MCF 10A (cell line): ENCODE data around the gene PHF21A. TPM values are rescaled to one million over a fixed set of nuclear protein-coding genes. Genes with fewer than 3 reads are reported as not detected.

Experiments used
- BruUV-seq: library from RNA; stranded (reverse); fragments of 400-500 nt; replicated peaks from 2 replicates; lab custom pipeline; 2021; lab: Mats Ljungman, UMichigan
- CTCF ChIA-PET: fragments of 300-600 bp; sonication (Branson Sonifier 250); formaldehyde crosslinking; extraction: SDS; loops from one replicate; lab custom pipeline; 2021; ENCODE audit warnings: antibody characterized with exemption, inconsistent platforms; lab: Yijun Ruan, JAX
- POLR2A ChIA-PET: fragments of 300-600, 350-650 bp; sonication (Branson Sonifier 250); formaldehyde crosslinking; extraction: SDS; loops from one replicate; lab custom pipeline; 2020; ENCODE audit warnings: antibody characterized with exemption, inconsistent platforms; lab: Yijun Ruan, JAX
- DNase-seq: peaks from one replicate; pipeline ENCODE4 v3.0.0-alpha.2; 2018; ENCODE audit not compliant: unreplicated experiment
- H3K27ac Mint-ChIP-seq: one replicate; pipeline ENCODE4 v1.8.0; 2022; ENCODE audit warnings: mild to moderate bottlenecking, low read depth, mixed read lengths; ENCODE audit not compliant: unreplicated experiment
- H3K27me3 Mint-ChIP-seq: one replicate; pipeline ENCODE4 v1.8.0; 2022; ENCODE audit warnings: mixed read lengths; ENCODE audit not compliant: insufficient read depth, unreplicated experiment
- H3K36me3 Mint-ChIP-seq: one replicate; pipeline ENCODE4 v1.8.0; 2022; ENCODE audit warnings: mild to moderate bottlenecking, moderate library complexity, mixed read lengths; ENCODE audit not compliant: insufficient read depth, unreplicated experiment
- H3K4me1 Mint-ChIP-seq: one replicate; pipeline ENCODE4 v1.8.0; 2022; ENCODE audit warnings: mixed read lengths; ENCODE audit not compliant: insufficient read depth, unreplicated experiment
- H3K4me3 Mint-ChIP-seq: one replicate; pipeline ENCODE4 v1.8.0; 2022; ENCODE audit warnings: mild to moderate bottlenecking, moderate library complexity, mixed read lengths; ENCODE audit not compliant: unreplicated experiment
- H3K9me3 Mint-ChIP-seq: one replicate; pipeline ENCODE4 v1.8.0; 2022; ENCODE audit warnings: mixed read lengths; ENCODE audit not compliant: unreplicated experiment
- CTCF ChIP-seq: fragments of 200-600 bp; IDR thresholded peaks from one replicate; pipeline ENCODE4 v1.8.0; 2022; ENCODE audit warnings: antibody characterized with exemption, mild to moderate bottlenecking; ENCODE audit not compliant: unreplicated experiment
- intact Hi-C: fragments of 100-400 bp; cut with micrococcal nuclease; formaldehyde crosslinking; loops from 2 replicates; pipeline ENCODE4 v1.14.1; 2022
- total RNA-seq: library from RNA; stranded (reverse); gene quantifications from 2 replicates; pipeline ENCODE4 v1.2.3, GENCODE V29; 2022

The PHF21A gene
- total RNA-seq, 1 experiment from 2014 or later, result 37.6 TPM

DNA sequence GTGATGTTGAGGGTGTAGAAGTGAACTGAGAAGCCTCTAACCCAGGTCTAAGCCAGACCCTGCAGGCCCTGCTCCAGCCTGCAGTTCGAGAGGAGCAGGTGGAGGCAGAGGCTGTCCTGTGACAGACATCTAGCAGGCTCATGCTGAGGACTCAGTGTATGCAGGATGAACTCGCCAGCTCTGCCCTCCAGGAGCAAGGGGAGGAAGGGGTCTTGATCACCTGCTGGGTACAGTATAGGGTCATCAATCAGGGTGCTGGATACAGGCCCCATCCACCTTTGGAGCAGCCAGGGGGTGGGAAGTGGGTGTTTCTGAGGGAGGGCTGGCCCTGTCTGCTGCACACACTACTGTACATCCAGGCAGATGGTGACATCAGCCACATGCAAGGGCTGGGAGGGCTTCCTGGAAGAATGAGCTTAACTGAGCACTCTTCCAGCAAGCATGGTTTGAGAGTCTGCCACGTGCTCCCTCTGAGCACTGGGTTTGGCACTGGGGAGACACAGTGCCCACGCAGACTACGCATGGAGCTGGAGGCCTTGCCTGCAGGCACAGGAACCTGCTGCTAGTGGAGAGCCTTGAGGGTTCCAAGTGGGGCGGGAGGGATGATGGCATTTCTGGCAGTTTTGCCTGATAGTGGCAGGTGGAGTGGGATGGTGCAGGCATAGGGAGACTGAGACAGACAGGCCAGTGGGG lies 226.6 kb downstream of the PHF21A start:
- intact Hi-C loops, result loop anchor here (10.0 kb wide), 1 partner anchor 50 kb away; the partner anchor contains the start of gene CRY2
- no TSS peak for BruUV-seq
- H3K27ac Mint-ChIP-seq, result no peak overlapping the region

DNA sequence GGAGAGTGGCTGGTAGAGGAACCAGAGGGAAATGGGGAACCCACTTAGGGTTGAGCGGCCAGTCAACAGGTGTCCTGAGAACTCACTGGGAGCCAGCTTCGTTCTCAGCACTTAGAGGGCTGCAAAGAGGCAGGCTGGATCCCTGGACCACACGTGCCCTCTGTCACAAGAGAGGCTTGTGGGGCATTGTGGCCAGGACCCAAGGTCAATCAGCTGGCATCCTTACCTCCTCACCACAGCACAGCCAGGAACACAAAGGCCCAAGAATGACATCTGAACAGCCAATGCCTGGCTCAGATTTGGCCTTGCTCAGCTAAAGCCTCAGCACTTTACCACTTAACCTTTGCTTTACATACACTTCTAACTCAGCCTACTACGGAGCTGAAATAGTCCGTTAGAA lies 228.4 kb downstream of the PHF21A start:
- Mint-ChIP-seq H3K27me3 (peaks cover 12% of the 10 kb centered on the region), H3K9me3 (no peaks in the 10 kb centered on the region), H3K4me1 (no peaks in the 10 kb centered on the region), H3K36me3 (no peaks in the 10 kb centered on the region), H3K4me3 (no peak overlapping the region), H3K27ac (no peak overlapping the region)
- ChIA-PET CTCF (interaction anchor here (0.6 to 1.2 kb wide), 2 partner anchors 21 to 202 kb away, joined by 3 to 4 read pairs; no protein-coding TSS in a partner anchor), POLR2A (interaction anchor here (0.6 to 0.9 kb wide), 2 partner anchors 39 to 57 kb away, joined by 3 read pairs; no protein-coding TSS in a partner anchor)
- DNase-seq, result no peak
- TF ChIP-seq CTCF, result no peak
- no TSS peak for BruUV-seq
- intact Hi-C loops, result loop anchor here (10.0 kb wide), 1 partner anchor 48 kb away; the partner anchor contains the start of gene CRY2

More for the DNA sequence above, 226.6 kb downstream of the PHF21A start:
- ChIA-PET CTCF (interaction anchor here (1.2 kb wide), 1 partner anchor 22 kb away, joined by 3 read pairs; no protein-coding TSS in a partner anchor), POLR2A (no interaction called here)
- Mint-ChIP-seq H3K36me3 (no peaks in the 10 kb centered on the region), H3K4me1 (no peaks in the 10 kb centered on the region), H3K9me3 (no peaks in the 10 kb centered on the region), H3K4me3 (no peak overlapping the region), H3K27me3 (peaks cover 12% of the 10 kb centered on the region)
- DNase-seq, result no peak
- TF ChIP-seq CTCF, result no peak

- Mint-ChIP-seq H3K4me3 (no peak overlapping the region), H3K36me3 (no peaks in the 10 kb centered on the region), H3K4me1 (no peaks in the 10 kb centered on the region), H3K27me3 (peaks cover 12% of the 10 kb centered on the region), H3K9me3 (no peaks in the 10 kb centered on the region), H3K27ac (no peak overlapping the region)
- intact Hi-C loops, result loop anchor here (10.0 kb wide), 1 partner anchor 46 kb away; the partner anchor contains the start of gene CRY2
- no peak for TF ChIP-seq CTCF
- CTCF ChIA-PET, result interaction anchor here (1.2 kb wide), 1 partner anchor 48 kb away, joined by 3 read pairs; no protein-coding TSS in a partner anchor
- POLR2A ChIA-PET, result interaction anchor here (0.8 to 0.9 kb wide), 2 partner anchors 8 to 11 kb away, joined by 3 to 4 read pairs; no protein-coding TSS in a partner anchor
- DNase-seq, result no peak
- no TSS peak for BruUV-seq
These were observed 230.2 kb downstream of the PHF21A start for GRCh38 chr11:45890886-45891550.

DNA sequence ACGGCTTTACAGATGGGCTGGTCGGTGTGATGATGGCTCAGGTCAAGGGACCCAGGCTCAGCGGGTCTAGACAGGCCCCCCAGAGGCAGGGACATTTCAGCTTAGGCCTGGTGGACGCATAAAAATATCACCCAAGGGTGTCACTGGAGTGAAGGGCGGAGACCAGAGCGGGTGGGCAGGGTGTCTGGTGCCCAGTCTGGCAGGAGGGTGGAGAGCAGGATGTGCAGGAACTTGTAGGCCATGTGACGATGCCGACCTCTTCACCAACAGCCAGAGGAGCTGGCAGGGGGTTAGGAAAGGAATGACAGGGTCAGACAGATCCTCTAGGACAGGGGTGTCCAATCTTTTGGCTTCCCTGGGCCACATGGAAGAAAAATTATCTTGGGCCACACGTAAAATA lies 231.3 kb downstream of the PHF21A start:
- Mint-ChIP-seq H3K36me3 (no peaks in the 10 kb centered on the region), H3K4me1 (no peaks in the 10 kb centered on the region), H3K9me3 (no peaks in the 10 kb centered on the region), H3K4me3 (no peak overlapping the region), H3K27ac (no peak overlapping the region), H3K27me3 (peaks cover 12% of the 10 kb centered on the region)
- intact Hi-C loops, result loop anchor here (10.0 kb wide), 1 partner anchor 45 kb away; the partner anchor contains the start of gene CRY2
- no TSS peak for BruUV-seq
- ChIA-PET POLR2A (no interaction called here), CTCF (interaction anchor here (1.3 kb wide), 1 partner anchor 11 kb away, joined by 5 read pairs; no protein-coding TSS in a partner anchor)
- no peak for DNase-seq
- no peak for TF ChIP-seq CTCF
